Loucy (cell line): Measurements from ENCODE around the gene DAD1.

Experiments
- CTCF ChIP-seq: fragments of 200-600 bp; sonication (generic); conservative IDR thresholded peaks from 2 replicates; pipeline ENCODE4 v1.5.1; 2014; ENCODE audit warnings: mild to moderate bottlenecking, antibody characterized with exemption, low read length
- EZH2phosphoT487 ChIP-seq: fragments of 200-600 bp; IDR thresholded peaks from 2 replicates; pipeline ENCODE4 v1.6.1; 2018; ENCODE audit warnings: antibody characterized with exemption, mild to moderate bottlenecking, moderate library complexity, borderline replicate concordance

- TF ChIP-seq EZH2phosphoT487 (no peak), CTCF (no peak)
Measured at GRCh38 chr14:22602862-22603261, 13.8 kb upstream of the DAD1 start.
